PC-9 (cell line): ENCODE data around the gene SDK2. TPM values are rescaled to one million over a fixed set of nuclear protein-coding genes. Genes with fewer than 3 reads are reported as not detected.

Experiments
- BruUV-seq: library from RNA; stranded (reverse); fragments of 400-500 nt; replicated peaks from 2 replicates; lab custom pipeline; 2021; lab: Mats Ljungman, UMichigan
- CTCF ChIA-PET: fragments of 300-600 bp; sonication (Branson Sonifier 250); formaldehyde crosslinking; loops from one replicate; lab custom pipeline; 2022; ENCODE audit warnings: antibody characterized with exemption; lab: Charles Lee
- POLR2A ChIA-PET: fragments of 300-600 bp; sonication (Branson Sonifier 250); formaldehyde crosslinking; loops from one replicate; lab custom pipeline; 2022; ENCODE audit warnings: antibody characterized with exemption; ENCODE audit not compliant: unreplicated experiment; lab: Charles Lee
- DNase-seq, 2 experiments: peaks; one replicate each; pipeline versions ENCODE4 v3.0.0 to v3.0.0-alpha.2; 2015 to 2022; ENCODE audit warnings: mixed read lengths in 1 of 2
- H2AFZ ChIP-seq: fragments of 200-600 bp; sonication (generic); 2 replicates; pipeline ENCODE4 v1.8.1; 2017; ENCODE audit warnings: antibody characterized with exemption
- H3F3A ChIP-seq: fragments of 200-600 bp; sonication (generic); 2 replicates; pipeline ENCODE4 v1.8.1; 2017; ENCODE audit warnings: antibody characterized with exemption, mild to moderate bottlenecking, low read depth; ENCODE audit not compliant: insufficient read depth
- H3K27ac ChIP-seq: fragments of 200-600 bp; sonication (generic); 2 replicates; pipeline ENCODE4 v1.6.1; 2016; ENCODE audit warnings: mixed run types
- H3K27me3 ChIP-seq: fragments of 200-600 bp; sonication (generic); 2 replicates; pipeline ENCODE4 v1.6.1; 2016; ENCODE audit warnings: low read depth, mixed run types; ENCODE audit not compliant: insufficient read depth
- H3K36me3 ChIP-seq: fragments of 200-600 bp; sonication (generic); 2 replicates; pipeline ENCODE4 v1.6.1; 2016; ENCODE audit warnings: low read depth, mixed run types
- H3K4me1 ChIP-seq: fragments of 200-600 bp; sonication (generic); replicated peaks from 2 replicates; pipeline ENCODE4 v1.6.1; 2016; ENCODE audit warnings: mixed run types; ENCODE audit not compliant: insufficient read depth
- H3K4me2 ChIP-seq: fragments of 200-600 bp; sonication (generic); 2 replicates; pipeline ENCODE4 v1.6.1; 2017; ENCODE audit warnings: mixed run types
- H3K4me3 ChIP-seq: fragments of 200-600 bp; sonication (generic); 2 replicates; pipeline ENCODE4 v1.6.1; 2016; ENCODE audit warnings: mixed run types
- H3K79me2 ChIP-seq: fragments of 200-600 bp; sonication (generic); 2 replicates; pipeline ENCODE4 v1.6.1; 2017; ENCODE audit warnings: low read depth, mixed run types
- H3K9me2 ChIP-seq: fragments of 200-600 bp; sonication (generic); 2 replicates; pipeline ENCODE4 v1.8.1; 2017; ENCODE audit warnings: mild to moderate bottlenecking; ENCODE audit not compliant: insufficient read depth
- H3K9me3 ChIP-seq: fragments of 200-600 bp; sonication (generic); 2 replicates; pipeline ENCODE4 v1.8.1; 2016; ENCODE audit warnings: low read depth; ENCODE audit not compliant: insufficient read depth
- H4K20me1 ChIP-seq: fragments of 200-600 bp; sonication (generic); 2 replicates; pipeline ENCODE4 v1.8.1; 2017; ENCODE audit not compliant: insufficient read depth
- EZH2 ChIP-seq: fragments of 200-600 bp; sonication (generic); IDR thresholded peaks from 2 replicates; pipeline ENCODE4 v1.8.0; 2017; ENCODE audit warnings: antibody characterized with exemption, low read depth
- intact Hi-C: fragments of 100-400 bp; cut with micrococcal nuclease; formaldehyde crosslinking; loops from one replicate; pipeline ENCODE4 v1.10.0; 2022; ENCODE audit not compliant: unreplicated experiment
- total RNA-seq: library from RNA; stranded (reverse); gene quantifications from 2 replicates; pipeline ENCODE4 v1.2.3, GENCODE V29; 2021
- TF ChIP-seq, protein P1 (sequence below): fragments of 200-600 bp; sonication (generic); conservative IDR thresholded peaks from 2 replicates; pipeline ENCODE4 v1.6.1; 2017; ENCODE audit warnings: mixed run types, antibody characterized with exemption, mild to moderate bottlenecking, moderate library complexity

SDK2 gene
- total RNA-seq, 1 experiment from 2014 or later: 0.04 TPM

DNA sequence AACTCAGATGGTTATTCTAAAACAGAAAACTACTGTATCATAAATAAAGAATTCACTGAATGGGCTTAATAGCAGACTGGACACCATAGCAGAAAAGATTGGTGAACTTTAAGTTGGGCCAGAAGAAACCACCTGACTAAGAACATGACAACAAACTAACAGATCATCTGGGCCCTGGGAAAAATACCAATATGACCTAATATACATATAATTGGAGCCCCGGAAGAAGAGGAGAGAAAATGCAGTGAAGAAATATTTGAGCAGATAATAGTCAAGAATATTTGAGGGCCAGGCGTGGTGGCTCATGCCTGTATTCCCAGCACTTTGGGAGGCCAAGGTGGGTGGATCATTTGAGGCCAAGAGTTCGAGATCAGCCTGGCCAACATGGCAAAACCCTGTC, 25.5 kb upstream of the SDK2 start:
- H3K4me3 ChIP-seq: no peak overlapping the region
- H4K20me1 ChIP-seq: no peaks in the 10 kb centered on the region
- intact Hi-C loops: no loop called here
- no peak overlapping the region for H3K27ac ChIP-seq
- DNase-seq: no peak
- CTCF ChIA-PET: no interaction called here
- no peaks in the 10 kb centered on the region for H3K36me3 ChIP-seq
- H3K9me2 ChIP-seq: no peaks in the 10 kb centered on the region
- H3K79me2 ChIP-seq: no peaks in the 10 kb centered on the region
- TF ChIP-seq EZH2: no peak
- TF ChIP-seq, protein P1, sequence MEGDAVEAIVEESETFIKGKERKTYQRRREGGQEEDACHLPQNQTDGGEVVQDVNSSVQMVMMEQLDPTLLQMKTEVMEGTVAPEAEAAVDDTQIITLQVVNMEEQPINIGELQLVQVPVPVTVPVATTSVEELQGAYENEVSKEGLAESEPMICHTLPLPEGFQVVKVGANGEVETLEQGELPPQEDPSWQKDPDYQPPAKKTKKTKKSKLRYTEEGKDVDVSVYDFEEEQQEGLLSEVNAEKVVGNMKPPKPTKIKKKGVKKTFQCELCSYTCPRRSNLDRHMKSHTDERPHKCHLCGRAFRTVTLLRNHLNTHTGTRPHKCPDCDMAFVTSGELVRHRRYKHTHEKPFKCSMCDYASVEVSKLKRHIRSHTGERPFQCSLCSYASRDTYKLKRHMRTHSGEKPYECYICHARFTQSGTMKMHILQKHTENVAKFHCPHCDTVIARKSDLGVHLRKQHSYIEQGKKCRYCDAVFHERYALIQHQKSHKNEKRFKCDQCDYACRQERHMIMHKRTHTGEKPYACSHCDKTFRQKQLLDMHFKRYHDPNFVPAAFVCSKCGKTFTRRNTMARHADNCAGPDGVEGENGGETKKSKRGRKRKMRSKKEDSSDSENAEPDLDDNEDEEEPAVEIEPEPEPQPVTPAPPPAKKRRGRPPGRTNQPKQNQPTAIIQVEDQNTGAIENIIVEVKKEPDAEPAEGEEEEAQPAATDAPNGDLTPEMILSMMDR: no peak
- no peaks in the 10 kb centered on the region for H3K4me1 ChIP-seq
- no peak overlapping the region for H2AFZ ChIP-seq
- H3K9me3 ChIP-seq: no peaks in the 10 kb centered on the region
- no TSS peak for BruUV-seq
- H3K4me2 ChIP-seq: no peak overlapping the region
- no peaks in the 10 kb centered on the region for H3F3A ChIP-seq
- POLR2A ChIA-PET: no interaction called here
- peaks cover 57% of the 10 kb centered on the region for H3K27me3 ChIP-seq

DNA sequence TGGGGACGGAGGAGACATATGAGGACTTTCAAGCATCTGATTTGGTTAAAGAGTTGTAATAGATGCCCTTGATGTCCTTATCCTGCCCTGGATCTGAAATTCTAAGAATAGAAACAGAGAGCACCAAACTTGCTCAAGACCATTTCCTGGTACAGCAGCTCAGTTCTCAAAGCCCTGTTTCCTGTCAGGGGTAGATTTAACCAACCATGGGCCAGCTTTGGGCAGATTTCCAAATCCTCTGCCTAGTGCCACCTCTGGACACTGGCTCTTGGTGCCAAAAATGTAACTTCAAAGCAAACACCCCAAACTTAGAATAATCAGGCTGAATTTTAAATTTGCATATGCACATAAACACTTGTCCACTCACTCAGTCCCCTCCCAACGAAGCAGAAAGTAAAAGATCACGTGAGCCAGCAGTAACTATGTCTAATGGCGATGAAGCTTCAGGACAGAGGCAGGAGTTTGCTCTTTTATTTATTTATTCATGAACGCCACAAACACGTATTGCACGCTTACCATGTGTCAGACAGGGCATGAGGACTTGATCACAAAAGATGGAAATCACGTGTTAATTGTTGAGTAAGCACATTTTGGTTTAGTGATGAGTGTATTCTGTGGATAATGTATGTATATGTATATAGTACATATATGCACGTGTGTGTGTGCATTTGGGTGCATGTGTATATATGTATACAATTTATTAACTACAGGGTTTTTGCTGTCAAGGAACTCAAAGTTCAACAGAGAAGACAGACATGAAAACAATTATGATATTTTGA, 23.1 kb upstream of the SDK2 start:
- H3F3A ChIP-seq: no peaks in the 10 kb centered on the region
- no peaks in the 10 kb centered on the region for H3K79me2 ChIP-seq
- no peak overlapping the region for H3K4me2 ChIP-seq
- H4K20me1 ChIP-seq: no peaks in the 10 kb centered on the region
- POLR2A ChIA-PET: no interaction called here
- no peak for DNase-seq
- H3K27me3 ChIP-seq: peaks cover 55% of the 10 kb centered on the region
- BruUV-seq: no TSS peak
- TF ChIP-seq, protein P1: no peak
- TF ChIP-seq EZH2: no peak
- H3K4me3 ChIP-seq: no peak overlapping the region
- H3K4me1 ChIP-seq: no peaks in the 10 kb centered on the region
- H3K36me3 ChIP-seq: no peaks in the 10 kb centered on the region
- CTCF ChIA-PET: no interaction called here
- no peaks in the 10 kb centered on the region for H3K9me3 ChIP-seq
- H3K9me2 ChIP-seq: no peaks in the 10 kb centered on the region
- no peak overlapping the region for H2AFZ ChIP-seq
- no peak overlapping the region for H3K27ac ChIP-seq
- intact Hi-C loops: no loop called here

DNA sequence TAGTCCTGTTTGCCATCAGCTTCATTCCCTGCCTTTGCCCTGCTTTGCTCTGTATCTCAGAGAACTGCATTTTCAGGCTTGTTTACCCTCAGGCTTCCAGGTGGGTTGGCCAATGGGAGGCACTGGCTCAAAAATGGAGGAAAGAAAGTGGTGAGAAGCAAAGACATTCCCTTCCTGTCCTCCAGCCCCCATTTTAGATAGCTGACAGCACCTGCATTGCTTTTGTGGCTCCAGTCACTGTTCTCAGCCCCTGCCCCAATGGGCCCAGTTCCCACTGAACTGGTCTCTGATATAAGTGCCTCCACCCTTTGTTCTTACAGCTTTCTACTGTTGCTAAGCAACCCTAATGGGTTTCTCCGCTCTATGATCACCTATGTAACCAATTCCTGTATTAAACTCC, 19.4 kb upstream of the SDK2 start:
- ChIA-PET CTCF (no interaction called here), POLR2A (no interaction called here)
- Histone ChIP-seq H3K27ac (no peak overlapping the region), H3K4me1 (no peaks in the 10 kb centered on the region), H3K79me2 (no peaks in the 10 kb centered on the region), H3K9me2 (no peaks in the 10 kb centered on the region), H3K9me3 (no peaks in the 10 kb centered on the region), H3K27me3 (peaks cover 73% of the 10 kb centered on the region), H4K20me1 (no peaks in the 10 kb centered on the region), H3F3A (no peaks in the 10 kb centered on the region), H2AFZ (no peak overlapping the region), H3K36me3 (no peaks in the 10 kb centered on the region), H3K4me3 (no peak overlapping the region), H3K4me2 (no peak overlapping the region)
- BruUV-seq: no TSS peak
- no peak for DNase-seq
- TF ChIP-seq, protein P1: no peak
- no peak for TF ChIP-seq EZH2
- intact Hi-C loops: no loop called here
